Activated T-helper 9 cell treated with anti-CD3 and anti-CD28 coated beads, Interleukin-2, amount 50 U/mL, for 16 hours (primary cell): ENCODE measurements around the gene CDH12.
"Not testable (repeated sequence)": the region's sequence is repeated elsewhere in the genome, so short reads cannot be mapped to it uniquely, and the experiment has no call there.

ENCODE experiments used
- DNase-seq: peaks from one replicate; pipeline ENCODE4 v3.0.0-alpha.2; 2020; ENCODE audit warnings: low read depth

Gene CDH12

DNA sequence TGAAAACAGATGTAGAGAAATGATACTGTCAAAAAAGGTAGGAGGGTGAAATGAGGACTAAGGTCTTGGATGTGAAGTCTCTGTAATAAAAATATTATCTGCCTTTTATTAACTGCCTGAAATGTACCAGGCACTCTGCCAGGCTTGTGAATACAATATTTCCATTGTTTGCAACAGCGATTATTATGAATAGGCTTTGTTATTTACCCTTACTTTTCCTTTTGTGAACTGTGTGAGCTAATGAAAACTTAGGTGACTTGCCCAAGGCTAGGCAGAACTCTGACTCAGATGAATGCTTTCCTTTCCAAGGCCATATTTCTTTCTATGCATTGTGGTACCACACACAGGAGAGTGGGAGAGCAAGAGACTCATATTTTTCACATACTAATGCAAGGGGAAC lies 204.1 kb downstream of the CDH12 start:
- DNase-seq, result no peak

DNA sequence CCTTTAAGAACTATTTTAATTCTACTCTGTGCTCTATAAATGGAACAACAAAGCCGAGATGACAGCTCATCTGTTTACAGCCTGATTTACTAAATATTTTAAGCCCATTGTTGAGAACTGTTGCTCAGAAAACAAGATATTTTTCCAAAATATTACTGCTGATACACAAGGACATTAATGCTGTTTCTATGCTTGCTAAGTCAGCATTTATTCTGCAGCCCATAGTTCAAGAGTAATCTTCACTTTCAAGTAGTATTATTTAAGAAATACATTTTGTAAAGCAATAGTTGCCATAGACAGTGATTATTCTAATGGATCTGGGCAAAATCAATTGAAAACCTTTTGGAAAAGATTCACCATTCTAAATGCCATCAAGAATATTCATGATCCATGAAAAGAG lies 208.3 kb downstream of the CDH12 start:
- no peak for DNase-seq

DNA sequence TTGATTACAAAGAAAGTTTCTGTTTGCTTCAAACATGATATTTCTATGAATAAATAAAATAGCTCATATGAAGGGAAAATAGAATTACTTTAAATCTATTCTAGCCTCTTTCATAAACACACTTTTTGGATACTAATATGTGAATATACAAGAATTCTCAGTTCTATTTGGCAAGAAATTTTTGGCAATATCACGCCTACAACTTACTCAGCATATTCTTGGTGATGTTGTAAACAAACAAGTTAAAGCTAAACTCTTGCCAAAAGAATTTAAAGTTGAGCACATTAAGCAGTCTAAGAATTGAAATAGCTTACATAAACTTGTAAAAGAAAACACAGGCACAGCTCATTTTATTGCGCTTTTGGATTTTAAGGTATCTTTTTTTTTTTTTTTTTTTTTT lies 209.8 kb downstream of the CDH12 start:
- DNase-seq, result no peak

DNA sequence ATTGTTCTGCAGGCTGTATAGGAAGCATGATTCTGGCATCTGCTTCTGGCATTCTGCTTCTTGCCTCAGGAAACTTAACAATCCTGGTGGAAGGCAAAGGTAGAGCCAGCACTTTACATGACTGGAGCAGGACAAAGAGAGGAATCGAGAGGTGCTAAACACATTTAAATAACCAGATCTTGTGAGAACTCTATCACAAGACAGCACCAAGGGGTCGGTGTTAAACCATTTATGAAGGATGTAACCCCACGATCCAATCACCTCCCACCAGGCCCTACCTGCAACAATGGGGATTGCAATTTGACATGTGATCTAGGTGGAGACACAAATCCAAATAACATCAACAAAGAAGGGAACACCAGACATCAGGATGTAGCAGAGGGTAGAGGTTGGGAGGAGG lies 221.5 kb downstream of the CDH12 start:
- no peak for DNase-seq

GRCh38 chr5:22627029-22627428 lies 226.1 kb downstream of the CDH12 start:
- no peak for DNase-seq

GRCh38 chr5:22625451-22625850 lies 227.7 kb downstream of the CDH12 start:
- no peak for DNase-seq

GRCh38 chr5:22621084-22621483 lies 232.1 kb downstream of the CDH12 start:
- DNase-seq, result no peak

DNA sequence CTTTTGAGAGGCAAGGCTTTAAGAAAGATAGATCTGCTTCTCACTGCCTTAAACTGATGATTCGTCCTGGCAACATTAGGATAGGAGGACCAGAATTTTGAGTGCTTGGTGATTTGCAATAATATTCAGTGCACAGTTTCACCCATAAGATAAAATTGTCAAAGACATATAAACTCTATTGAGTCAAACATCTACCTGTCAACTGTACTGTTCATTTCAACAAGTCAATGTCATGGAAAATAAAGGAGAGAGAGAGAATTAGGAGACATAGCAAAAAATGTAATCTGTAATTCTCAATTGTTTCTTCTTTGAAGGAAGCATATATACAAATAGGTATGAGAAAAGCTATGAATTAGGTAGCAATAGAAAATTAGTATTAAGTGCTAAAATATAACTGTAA lies 237.2 kb downstream of the CDH12 start:
- no peak for DNase-seq

GRCh38 chr5:22614486-22615094 lies 238.6 kb downstream of the CDH12 start:
- DNase-seq, result no peak

- DNase-seq, result no peak
Observed at GRCh38 chr5:22612928-22613327, 240.2 kb downstream of the CDH12 start.

DNA sequence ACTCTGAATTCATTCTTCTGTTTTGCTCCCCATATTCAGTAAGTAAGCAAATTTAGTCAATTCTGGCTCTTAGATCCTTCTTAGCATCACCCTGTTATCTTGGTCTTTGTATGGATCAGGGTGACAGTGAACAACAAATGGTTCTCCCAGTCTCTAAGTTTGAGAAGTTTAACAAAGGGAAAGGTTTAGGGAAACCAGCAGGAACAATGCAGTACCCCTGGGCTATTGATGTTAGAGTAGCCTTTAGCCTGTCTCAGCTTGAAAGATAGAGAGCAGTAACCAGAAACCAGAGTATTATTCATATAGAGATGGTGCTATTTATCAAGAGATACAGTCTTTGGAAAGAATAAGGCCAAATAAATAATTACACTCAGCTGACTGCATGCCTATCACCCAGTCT lies 241.8 kb downstream of the CDH12 start:
- no peak for DNase-seq

DNA sequence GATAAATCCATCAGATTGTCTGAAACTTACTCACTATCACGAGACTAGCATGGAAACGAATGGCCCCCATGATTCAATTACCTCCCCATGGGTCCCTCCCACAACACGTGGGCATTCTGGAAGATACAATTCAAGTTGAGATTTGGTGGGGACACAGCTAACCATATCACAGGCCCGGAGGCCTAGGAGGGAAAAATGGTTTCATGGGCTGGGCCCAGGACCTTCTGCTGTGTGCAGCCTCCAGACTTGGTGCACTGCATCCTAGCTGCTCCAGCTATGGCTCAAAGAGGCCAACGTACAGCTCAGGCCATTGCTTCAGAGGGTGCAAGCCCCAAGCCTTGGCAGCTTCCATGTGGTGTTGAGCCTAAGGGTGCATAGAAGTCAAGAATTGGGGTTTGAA lies 245.6 kb downstream of the CDH12 start:
- DNase-seq, result not testable (repeated sequence)

DNA sequence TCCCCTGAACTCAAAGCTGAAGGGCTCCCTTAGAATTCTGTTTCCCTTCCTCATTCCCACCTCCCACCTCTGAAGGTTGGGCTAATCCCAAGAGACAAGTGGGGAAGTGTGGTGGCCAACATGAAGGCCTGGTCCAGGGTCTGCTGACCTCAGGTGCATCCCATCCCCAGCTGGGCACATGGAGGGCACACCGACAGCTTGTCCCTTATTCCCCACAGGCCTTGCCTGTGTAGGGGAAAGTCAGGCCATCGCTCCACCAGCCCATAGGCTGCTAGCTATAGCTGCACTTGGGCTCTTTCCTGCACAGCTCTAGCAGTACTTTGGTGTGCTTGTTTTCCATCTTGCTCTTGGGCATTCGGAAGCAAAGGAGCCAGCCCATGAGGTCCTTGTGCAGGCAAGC lies 247.7 kb downstream of the CDH12 start:
- no peak for DNase-seq

DNA sequence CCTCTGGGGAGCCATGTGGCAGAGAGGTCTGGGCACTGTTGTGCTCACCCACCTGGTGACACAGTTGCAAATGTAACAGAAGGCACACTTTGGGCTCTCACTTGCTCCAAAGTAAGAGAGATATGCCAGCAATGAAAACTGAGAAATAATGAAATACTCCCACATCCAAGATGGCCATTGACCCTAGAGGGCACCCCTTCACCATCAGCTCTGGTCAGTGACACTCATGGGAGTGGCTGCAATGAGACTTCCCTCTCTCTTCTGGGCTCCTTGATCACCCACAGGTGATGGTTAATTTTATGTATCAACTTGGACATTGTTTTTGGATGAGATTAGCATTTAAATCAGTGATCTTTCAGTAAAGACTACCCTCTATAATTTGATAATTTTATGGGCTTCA lies 248.4 kb downstream of the CDH12 start:
- no peak for DNase-seq

DNA sequence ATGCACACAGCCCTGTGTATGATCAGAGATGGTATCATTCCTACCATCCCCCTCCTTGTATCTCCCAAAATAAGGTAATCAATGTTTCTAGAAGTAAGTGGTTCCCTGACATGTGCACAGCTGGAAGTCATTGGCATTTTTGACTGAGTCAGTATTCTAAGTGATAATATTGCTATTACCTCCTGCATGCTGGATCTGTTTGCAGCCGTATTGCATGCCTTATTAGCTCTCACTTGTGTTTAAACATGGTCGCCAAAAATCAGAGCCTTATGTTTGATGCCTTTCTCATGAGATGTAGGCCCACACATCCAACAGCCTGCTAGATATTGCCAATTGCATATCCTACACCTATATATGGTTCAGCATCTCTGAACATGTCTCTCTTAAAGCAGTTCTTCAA lies 254.3 kb downstream of the CDH12 start:
- no peak for DNase-seq

- DNase-seq, result no peak
Observed at GRCh38 chr5:22596404-22596970, 256.7 kb downstream of the CDH12 start.

DNA sequence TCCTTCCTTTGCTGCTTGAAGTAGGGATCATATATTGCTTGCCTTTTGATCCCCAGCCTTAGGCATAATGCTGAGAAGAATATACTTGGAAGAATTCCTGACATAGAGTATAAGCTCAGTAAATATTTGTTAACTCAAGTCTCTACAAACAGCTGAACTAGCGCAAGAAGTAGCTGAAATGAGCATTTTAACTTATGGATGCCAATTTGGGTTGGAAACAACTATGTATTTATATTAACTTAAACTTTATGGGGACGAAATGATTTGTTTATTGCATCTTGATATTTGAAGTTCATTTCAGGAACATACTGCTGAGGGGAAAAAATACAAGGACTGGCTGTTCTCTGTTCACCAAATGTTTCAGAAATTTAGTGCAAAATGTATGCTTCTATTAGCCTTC lies 258.7 kb downstream of the CDH12 start:
- DNase-seq, result no peak

DNA sequence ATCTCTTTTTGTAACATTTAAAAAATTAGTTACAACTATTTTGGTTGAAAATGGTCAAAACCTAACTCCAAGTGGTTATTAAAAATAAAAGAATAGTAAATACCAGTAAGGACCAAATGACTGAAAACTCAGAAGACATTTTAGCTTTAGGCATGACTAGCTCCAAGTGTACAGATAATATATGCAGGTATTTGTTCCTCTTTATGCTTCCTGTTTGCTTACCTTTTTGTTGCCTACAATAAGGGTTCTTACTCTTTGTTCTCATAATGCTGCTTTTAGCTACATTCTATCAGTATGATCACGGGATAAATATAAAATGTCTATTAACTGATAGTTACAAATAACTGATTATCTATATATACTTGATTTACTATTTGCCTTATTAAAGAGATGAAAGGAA lies 259.6 kb downstream of the CDH12 start:
- DNase-seq, result no peak

- DNase-seq, result no peak
Observed at GRCh38 chr5:22591461-22591860, 261.7 kb downstream of the CDH12 start.

GRCh38 chr5:22590677-22591268 lies 262.4 kb downstream of the CDH12 start:
- no peak for DNase-seq

DNA sequence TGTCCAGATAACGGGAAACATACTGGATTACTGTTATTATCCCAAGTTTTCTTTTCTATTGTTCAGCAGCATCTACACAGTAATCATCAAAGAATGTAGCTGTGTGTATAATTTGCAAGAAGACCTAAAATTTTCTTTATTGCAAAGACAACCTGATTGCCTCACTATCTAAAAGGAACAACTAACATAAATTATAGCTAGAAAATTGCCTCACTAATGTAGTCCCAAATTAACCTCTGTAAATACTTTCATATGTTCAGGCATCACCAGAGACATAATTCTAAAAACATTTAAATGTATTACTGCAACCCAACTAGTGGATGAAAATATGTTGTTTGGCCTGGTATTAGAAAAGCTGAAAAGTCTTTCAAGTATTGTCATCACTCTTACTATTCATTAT lies 275.4 kb downstream of the CDH12 start:
- no peak for DNase-seq

DNA sequence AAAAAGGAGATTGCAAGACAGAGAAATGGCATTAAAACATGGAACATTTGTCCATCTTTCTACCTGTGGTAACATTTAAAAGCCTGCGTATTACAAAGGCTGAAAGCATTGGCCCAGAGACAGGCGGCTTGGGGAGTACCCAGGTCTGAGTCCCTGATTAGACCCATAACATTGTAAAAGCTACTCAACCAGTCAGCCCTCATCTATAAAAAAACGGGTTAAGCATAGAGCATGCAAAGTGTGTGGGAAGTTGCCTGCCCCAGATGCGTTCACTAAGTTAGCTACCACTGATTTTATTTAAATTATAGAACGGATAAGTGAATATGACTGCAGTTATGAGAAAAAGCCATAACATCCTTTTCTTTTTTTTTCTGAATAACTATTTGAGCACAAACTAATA lies 276.1 kb downstream of the CDH12 start:
- no peak for DNase-seq

- DNase-seq, result no peak
Observed at GRCh38 chr5:22572941-22573340, 280.2 kb downstream of the CDH12 start.

GRCh38 chr5:22567983-22568382 lies 285.2 kb downstream of the CDH12 start:
- no peak for DNase-seq
